Activated T-helper 1 cell treated with anti-CD3 and anti-CD28 coated beads, Interleukin-2, amount 50 U/mL, for 16 hours (primary cell): ENCODE data around the gene ZNF462.

Experiments
- DNase-seq, 2 donors: peaks; one replicate each; pipeline ENCODE4 v3.0.0-alpha.2; 2020; ENCODE audit warnings: low read depth in 1 of 2, low spot score in 1 of 2

ZNF462 gene

GRCh38 chr9:106928350-106928749, 65.4 kb downstream of the ZNF462 start:
- DNase-seq, result no peak

GRCh38 chr9:106929471-106930177, 66.7 kb downstream of the ZNF462 start:
- DNase-seq, result no peak

- DNase-seq, result no peak
Observed at GRCh38 chr9:106930477-106930876, 67.5 kb downstream of the ZNF462 start.

GRCh38 chr9:106931466-106931865, 68.5 kb downstream of the ZNF462 start:
- no peak for DNase-seq

GRCh38 chr9:106932178-106932577, 69.2 kb downstream of the ZNF462 start:
- no peak for DNase-seq

GRCh38 chr9:106932675-106933074, 69.7 kb downstream of the ZNF462 start:
- no peak for DNase-seq

GRCh38 chr9:106933470-106933869, 70.5 kb downstream of the ZNF462 start:
- DNase-seq, result no peak

GRCh38 chr9:106934442-106935238, 71.7 kb downstream of the ZNF462 start:
- no peak for DNase-seq

- no peak for DNase-seq
Observed at GRCh38 chr9:106936680-106937079, 73.7 kb downstream of the ZNF462 start.

- DNase-seq, result no peak
Observed at GRCh38 chr9:106941916-106942315, 79.0 kb downstream of the ZNF462 start.

GRCh38 chr9:106945727-106946660, 83.0 kb downstream of the ZNF462 start:
- no peak for DNase-seq

GRCh38 chr9:106947106-106947900, 84.3 kb downstream of the ZNF462 start:
- no peak for DNase-seq

GRCh38 chr9:106953174-106953573, 90.2 kb downstream of the ZNF462 start:
- no peak for DNase-seq

GRCh38 chr9:106954558-106954957, 91.6 kb downstream of the ZNF462 start:
- DNase-seq, result no peak

- DNase-seq, result no peak
Observed at GRCh38 chr9:106954974-106955850, 92.2 kb downstream of the ZNF462 start.

- no peak for DNase-seq
Observed at GRCh38 chr9:106956971-106957370, 94.0 kb downstream of the ZNF462 start.

- no peak for DNase-seq
Observed at GRCh38 chr9:106958955-106959657, 96.1 kb downstream of the ZNF462 start.

GRCh38 chr9:106960258-106960657, 97.3 kb downstream of the ZNF462 start:
- DNase-seq, result no peak

- no peak for DNase-seq
Observed at GRCh38 chr9:106961623-106962022, 98.7 kb downstream of the ZNF462 start.
